PFSK-1 (cell line): ENCODE measurements around the gene PILRA.

Experiments used
- FOXP2 ChIP-seq: optimal IDR thresholded peaks from 2 replicates; pipeline ENCODE3; 2011; ENCODE audit warnings: borderline replicate concordance, control low read depth, inconsistent platforms; ENCODE audit not compliant: insufficient read depth; ENCODE audit errors: extremely low read length, extremely low read depth
- POLR2AphosphoS5 ChIP-seq: IDR thresholded peaks from 2 replicates; pipeline ENCODE4 v1.6.1; 2012; ENCODE audit warnings: low read depth, mild to moderate bottlenecking, control low read depth, low read length, moderate library complexity
- REST ChIP-seq, 2 experiments: IDR thresholded peaks; 2 replicates each; pipeline versions ENCODE4 v1.6.1 to v1.8.0; 2011 to 2012; ENCODE audit warnings: low read depth in 2 of 2, low read length in 2 of 2, control low read depth in 1 of 2, inconsistent platforms in 1 of 2, mild to moderate bottlenecking in 1 of 2, moderate library complexity in 1 of 2; ENCODE audit not compliant: insufficient read depth in 1 of 2
- SIN3A ChIP-seq: IDR thresholded peaks from 2 replicates; pipeline ENCODE4 v1.6.1; 2012; ENCODE audit warnings: mild to moderate bottlenecking, low read length, moderate library complexity, borderline replicate concordance; ENCODE audit not compliant: insufficient read depth
- TAF1 ChIP-seq: IDR thresholded peaks from 2 replicates; pipeline ENCODE4 v1.6.1; 2012; ENCODE audit warnings: low read length, control low read depth, borderline replicate concordance; ENCODE audit not compliant: insufficient read depth

Gene PILRA

GRCh38 chr7:100402241-100402640, 29.0 kb downstream of the PILRA start:
- TF ChIP-seq REST (IDR thresholded peaks at IDR 0.05; ENCODE audit: insufficient read depth in 1 of 2, low read depth in 2 of 2, low read length in 2 of 2) (no peak), SIN3A (no peak), TAF1 (no peak), POLR2AphosphoS5 (no peak), FOXP2 (no peak)

- TF ChIP-seq FOXP2 (no peak), REST (IDR thresholded peaks at IDR 0.05; ENCODE audit: insufficient read depth in 1 of 2, low read depth in 2 of 2, low read length in 2 of 2) (no peak), SIN3A (no peak), POLR2AphosphoS5 (no peak), TAF1 (no peak)
Measured at GRCh38 chr7:100406767-100407166, 33.5 kb downstream of the PILRA start.

- TF ChIP-seq TAF1 (no peak), SIN3A (no peak), REST (IDR thresholded peaks at IDR 0.05; ENCODE audit: insufficient read depth in 1 of 2, low read depth in 2 of 2, low read length in 2 of 2) (no peak), POLR2AphosphoS5 (no peak), FOXP2 (no peak)
Measured at GRCh38 chr7:100407285-100408180, 34.2 kb downstream of the PILRA start.

- no peak for TF ChIP-seq FOXP2
- no peak for TF ChIP-seq POLR2AphosphoS5
- TF ChIP-seq SIN3A: no peak
- TF ChIP-seq TAF1: no peak
- TF ChIP-seq REST (IDR thresholded peaks at IDR 0.05; ENCODE audit: insufficient read depth in 1 of 2, low read depth in 2 of 2, low read length in 2 of 2): no peak
Measured at GRCh38 chr7:100411101-100411500, 37.8 kb downstream of the PILRA start.
